ENCODE results near the gene COX7A2.

COX7A2 gene, protein sequence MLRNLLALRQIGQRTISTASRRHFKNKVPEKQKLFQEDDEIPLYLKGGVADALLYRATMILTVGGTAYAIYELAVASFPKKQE

GRCh38 chr6:75243333-75244062 is at the start of gene COX7A2:
Gene COX7A2, minus strand, starts transcription at chr6:75243801. Its CDS starts 67 bp downstream, at chr6:75243734.
- Histone ChIP-seq H3K36me3 (replicated peaks) (peaks cover 15% of the 10 kb centered on the region), H3K27ac (peak within 1 kb of the TSS; percentile 81), H3K27me3 (replicated peaks) (no peaks in the 10 kb centered on the region), H3K4me3 (ENCODE audit: low read depth, low read length) (peak within 1 kb of the TSS; percentile 79)
- in situ Hi-C loops (cut with HindIII; ENCODE audit: low pct_ligation_motif_present, low sequenced_read_pairs), result no loop called here
- DNase-seq, result peak; percentile 99
- no peak for TF ChIP-seq CTCF (IDR thresholded peaks at IDR 0.05; ENCODE audit: low read depth, low read length, missing control alignments)

GRCh38 chr6:75292555-75292954 is 49.0 kb upstream of the COX7A2 start:
- Histone ChIP-seq H3K27me3 (replicated peaks) (no peaks in the 10 kb centered on the region), H3K27ac (no peak overlapping the region), H3K36me3 (replicated peaks) (no peaks in the 10 kb centered on the region), H3K4me3 (ENCODE audit: low read depth, low read length) (no peak overlapping the region)
- DNase-seq, result no peak
- in situ Hi-C loops (cut with HindIII; ENCODE audit: low pct_ligation_motif_present, low sequenced_read_pairs), result loop anchor here (25.0 kb wide), 1 partner anchor 245 kb away; no protein-coding TSS in a partner anchor
- no peak for TF ChIP-seq CTCF (IDR thresholded peaks at IDR 0.05; ENCODE audit: low read depth, low read length, missing control alignments)

DNA sequence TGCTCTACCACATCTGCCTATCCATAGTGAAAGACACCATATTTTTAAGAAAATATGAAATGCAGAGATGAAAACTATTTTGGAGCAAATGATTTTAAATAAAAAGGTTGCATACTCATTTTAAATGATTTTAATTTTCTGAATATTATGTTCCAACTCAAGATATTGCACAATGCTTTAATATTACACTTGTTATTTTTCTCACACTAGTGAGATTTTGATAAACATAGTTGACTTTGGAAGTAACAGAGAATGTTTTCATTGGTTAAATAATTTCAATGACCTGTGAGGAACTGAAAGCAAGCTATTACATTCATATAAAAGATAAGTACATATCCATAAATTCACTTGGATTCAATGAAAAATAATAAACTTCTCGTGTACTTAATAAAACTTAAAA is 48.1 kb upstream of the COX7A2 start:
- no peaks in the 10 kb centered on the region for H3K27me3 ChIP-seq (replicated peaks)
- in situ Hi-C loops (cut with HindIII; ENCODE audit: low pct_ligation_motif_present, low sequenced_read_pairs), result loop anchor here (25.0 kb wide), 1 partner anchor 246 kb away; no protein-coding TSS in a partner anchor
- H3K27ac ChIP-seq, result no peak overlapping the region
- DNase-seq, result no peak
- no peak for TF ChIP-seq CTCF (IDR thresholded peaks at IDR 0.05; ENCODE audit: low read depth, low read length, missing control alignments)
- no peak overlapping the region for H3K4me3 ChIP-seq (ENCODE audit: low read depth, low read length)
- H3K36me3 ChIP-seq (replicated peaks), result no peaks in the 10 kb centered on the region

- Histone ChIP-seq H3K27me3 (replicated peaks) (no peaks in the 10 kb centered on the region), H3K27ac (no peak overlapping the region), H3K4me3 (ENCODE audit: low read depth, low read length) (no peak overlapping the region), H3K36me3 (replicated peaks) (no peaks in the 10 kb centered on the region)
- in situ Hi-C loops (cut with HindIII; ENCODE audit: low pct_ligation_motif_present, low sequenced_read_pairs), result loop anchor here (25.0 kb wide), 1 partner anchor 246 kb away; no protein-coding TSS in a partner anchor
- no peak for DNase-seq
- no peak for TF ChIP-seq CTCF (IDR thresholded peaks at IDR 0.05; ENCODE audit: low read depth, low read length, missing control alignments)
Measured at GRCh38 chr6:75291331-75291730, 47.7 kb upstream of the COX7A2 start.

- in situ Hi-C loops (cut with HindIII; ENCODE audit: low pct_ligation_motif_present, low sequenced_read_pairs), result loop anchor here (25.0 kb wide), 1 partner anchor 247 kb away; no protein-coding TSS in a partner anchor
- no peaks in the 10 kb centered on the region for H3K27me3 ChIP-seq (replicated peaks)
- no peak for DNase-seq
- no peak overlapping the region for H3K4me3 ChIP-seq (ENCODE audit: low read depth, low read length)
- no peak for TF ChIP-seq CTCF (IDR thresholded peaks at IDR 0.05; ENCODE audit: low read depth, low read length, missing control alignments)
- H3K36me3 ChIP-seq (replicated peaks), result no peaks in the 10 kb centered on the region
- no peak overlapping the region for H3K27ac ChIP-seq
Measured at GRCh38 chr6:75290136-75290945, 46.7 kb upstream of the COX7A2 start.

Measured in brain microvascular endothelial cell (primary cell).